CD14-positive monocyte (primary cell): ENCODE results near the gene MCFD2. TPM values are rescaled to one million over a fixed set of nuclear protein-coding genes. Genes with fewer than 3 reads are reported as not detected.
A peak's percentile ranks its signal among the peaks of the same experiment; 100 is the strongest.

Experiments
- DNase-seq, 3 donors: peaks; one replicate each; pipeline ENCODE4 v3.0.0-alpha.2; 2011 to 2022
- H2AFZ ChIP-seq: 2 replicates; pipeline ENCODE4 v1.6.0; 2012; ENCODE audit warnings: mild to moderate bottlenecking, low read depth, low read length, inconsistent platforms; ENCODE audit not compliant: insufficient read depth, poor library complexity, severe bottlenecking
- H3K27ac ChIP-seq, 2 donors: 1 replicate in 1 of 2; 2 replicates in 1 of 2; pipeline ENCODE4 v1.5.1; 2012 to 2013; ENCODE audit warnings: low read length in 2 of 2, control low read depth in 1 of 2, inconsistent platforms in 1 of 2, low read depth in 1 of 2, mild to moderate bottlenecking in 1 of 2
- H3K27me3 ChIP-seq, 2 donors: one replicate each; pipeline versions ENCODE4 v1.6.0 to v1.6.1; 2011 to 2013; ENCODE audit warnings: low read length in 2 of 2; ENCODE audit not compliant: control insufficient read depth in 2 of 2, insufficient read depth in 2 of 2
- H3K36me3 ChIP-seq, 2 donors: replicated peaks in 1 of 2; 1 replicate in 1 of 2; 2 replicates in 1 of 2; pipeline versions ENCODE4 v1.5.1 to v1.6.1; 2012 to 2013; ENCODE audit warnings: low read length in 2 of 2, control low read depth in 1 of 2, inconsistent platforms in 1 of 2, mild to moderate bottlenecking in 1 of 2; ENCODE audit not compliant: insufficient read depth in 2 of 2, control insufficient read depth in 1 of 2
- H3K4me1 ChIP-seq, 2 donors: 1 replicate in 1 of 2; 2 replicates in 1 of 2; pipeline versions ENCODE4 v1.5.1 to v1.6.1; 2012 to 2013; ENCODE audit warnings: low read length in 2 of 2, control low read depth in 1 of 2, inconsistent platforms in 1 of 2, mild to moderate bottlenecking in 1 of 2, moderate library complexity in 1 of 2; ENCODE audit not compliant: insufficient read depth in 2 of 2, control insufficient read depth in 1 of 2
- H3K4me2 ChIP-seq: replicated peaks from 2 replicates; pipeline ENCODE3; 2012; ENCODE audit warnings: low read length, moderate library complexity, mild to moderate bottlenecking; ENCODE audit not compliant: poor library complexity, severe bottlenecking; ENCODE audit errors: extremely low read depth
- H3K4me3 ChIP-seq, 3 experiments: fragments of 200-600 bp in 1 of 3; sonication (generic) in 1 of 3; replicated peaks in 1 of 3; 1 replicate in 2 of 3; 2 replicates in 1 of 3; pipeline ENCODE4 v1.5.1; 2011 to 2013; ENCODE audit warnings: low read length in 3 of 3, mild to moderate bottlenecking in 3 of 3, control low read depth in 2 of 3, low read depth in 2 of 3, inconsistent platforms in 1 of 3, moderate library complexity in 1 of 3
- H3K79me2 ChIP-seq: 2 replicates; pipeline ENCODE4 v1.6.0; 2012; ENCODE audit warnings: mild to moderate bottlenecking, control low read depth, inconsistent platforms, low read length, moderate library complexity; ENCODE audit not compliant: insufficient read depth
- H3K9ac ChIP-seq: 2 replicates; pipeline ENCODE4 v1.6.0; 2017; ENCODE audit warnings: low read length, mild to moderate bottlenecking; ENCODE audit not compliant: insufficient read depth, poor library complexity, severe bottlenecking
- H3K9me3 ChIP-seq, 2 donors: replicated peaks in 1 of 2; 1 replicate in 1 of 2; 2 replicates in 1 of 2; pipeline versions ENCODE4 v1.5.1 to v1.6.1; 2012 to 2013; ENCODE audit warnings: low read length in 2 of 2, control low read depth in 1 of 2; ENCODE audit not compliant: control insufficient read depth in 1 of 2, insufficient read depth in 1 of 2
- H4K20me1 ChIP-seq: 2 replicates; pipeline ENCODE4 v1.6.0; 2012; ENCODE audit warnings: mild to moderate bottlenecking, low read length, control low read depth, moderate library complexity; ENCODE audit not compliant: insufficient read depth
- H3K27ac Mint-ChIP-seq, 7 donors: one replicate each; pipeline ENCODE4 v1.8.0; 2020; ENCODE audit warnings: mild to moderate bottlenecking in 7 of 7, mixed read lengths in 7 of 7, moderate library complexity in 6 of 7, inconsistent platforms in 2 of 7
- H3K27me3 Mint-ChIP-seq, 3 donors: one replicate each; pipeline ENCODE4 v1.8.0; 2021 to 2022; ENCODE audit warnings: low read depth in 3 of 3, mild to moderate bottlenecking in 3 of 3, mixed read lengths in 3 of 3, moderate library complexity in 3 of 3, inconsistent platforms in 1 of 3
- H3K36me3 Mint-ChIP-seq, 2 donors: one replicate each; pipeline ENCODE4 v1.8.0; 2020; ENCODE audit warnings: mixed read lengths in 2 of 2, inconsistent platforms in 1 of 2, mild to moderate bottlenecking in 1 of 2
- H3K4me1 Mint-ChIP-seq: one replicate; pipeline ENCODE4 v1.8.0; 2020; ENCODE audit warnings: mild to moderate bottlenecking, mixed read lengths
- H3K4me3 Mint-ChIP-seq, 2 donors: one replicate each; pipeline ENCODE4 v1.8.0; 2020; ENCODE audit warnings: mild to moderate bottlenecking in 2 of 2, mixed read lengths in 2 of 2, moderate library complexity in 1 of 2
- H3K9me3 Mint-ChIP-seq, 7 donors: one replicate each; pipeline ENCODE4 v1.8.0; 2020 to 2022; ENCODE audit warnings: mixed read lengths in 7 of 7, mild to moderate bottlenecking in 6 of 7, moderate library complexity in 6 of 7, inconsistent platforms in 2 of 7
- CTCF ChIP-seq: fragments of 200-600 bp; IDR thresholded peaks from one replicate; pipeline ENCODE4 v1.8.0; 2022; ENCODE audit warnings: antibody characterized with exemption, mild to moderate bottlenecking
- WGBS: methylation state at CpG from one replicate; pipeline ENCODE4 v1.1.5; 2013; ENCODE audit warnings: missing lambda C conversion rate; ENCODE audit not compliant: insufficient coverage; 5-methylcytosine and 5-hydroxymethylcytosine counted together
- intact Hi-C, 2 donors: fragments of 100-400 bp; cut with micrococcal nuclease; formaldehyde crosslinking; loops; one replicate each; pipeline versions ENCODE4 v1.15.0 to v1.15.1; 2023
- polyA plus RNA-seq, 3 donors: library from polyadenylated mRNA; depleted of rRNA in 1 of 3; unstranded in 2 of 3; stranded (reverse) in 1 of 3; fragments of 300-500 nt in 2 of 3; fragments of >200 nt in 1 of 3; fragmentation: Illumina TruSeq in 2 of 3; gene quantifications; 1 replicate in 2 of 3; 2 replicates in 1 of 3; pipeline ENCODE4 v1.2.3, GENCODE V29; 2012 to 2021

The MCFD2 gene
- polyA plus RNA-seq, 3 donors, result 23.8 to 38.5 (median 33.6) TPM

DNA sequence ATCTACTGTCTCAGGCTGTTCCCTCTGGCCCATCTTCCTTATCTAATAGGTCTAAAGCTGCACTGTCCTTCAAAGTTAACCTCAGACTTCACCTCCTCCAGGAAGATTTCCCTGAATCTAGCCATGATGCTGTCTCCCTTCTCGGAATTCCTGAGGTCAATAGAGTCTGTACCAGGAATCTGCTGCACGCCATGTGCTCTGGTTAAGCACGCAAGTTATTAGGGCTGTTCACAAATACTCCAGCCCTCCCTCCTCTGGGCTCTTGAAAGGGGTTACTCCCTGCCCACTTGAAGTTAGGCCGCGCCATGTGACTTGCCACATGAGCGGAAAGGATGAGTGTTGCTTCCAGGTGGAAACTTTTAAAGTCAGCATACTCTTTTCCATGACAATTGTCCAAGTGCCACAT is 43.6 kb downstream of the MCFD2 start:
- Histone ChIP-seq H2AFZ (no peak overlapping the region), H4K20me1 (no peaks in the 10 kb centered on the region), H3K4me1 (peaks cover 2 to 3% of the 10 kb centered on the region in 2 donors), H3K4me2 (no peak overlapping the region), H3K9ac (no peak overlapping the region), H3K27ac (no peak overlapping the region), H3K4me3 (no peak overlapping the region), H3K9me3 (no peaks in the 10 kb centered on the region), H3K79me2 (no peaks in the 10 kb centered on the region), H3K36me3 (no peaks in the 10 kb centered on the region), H3K27me3 (no peaks in the 10 kb centered on the region)
- H3K36me3 Mint-ChIP-seq, result no peaks in the 10 kb centered on the region
- H3K9me3 Mint-ChIP-seq, result peaks cover 0 to 1% (median 0%) of the 10 kb centered on the region in 7 donors
- H3K4me3 Mint-ChIP-seq, result no peak overlapping the region
- no peak for TF ChIP-seq CTCF
- intact Hi-C loops, result no loop called here
- no peak for DNase-seq
- 96% methylated on average over 6 of the region's 6 CpGs for WGBS
- peak overlapping the region in 1 of 7 donors; percentile 26 for H3K27ac Mint-ChIP-seq
- peaks cover 0 to 7% (median 5%) of the 10 kb centered on the region in 3 donors for H3K27me3 Mint-ChIP-seq
- peaks cover 16% of the 10 kb centered on the region for H3K4me1 Mint-ChIP-seq

DNA sequence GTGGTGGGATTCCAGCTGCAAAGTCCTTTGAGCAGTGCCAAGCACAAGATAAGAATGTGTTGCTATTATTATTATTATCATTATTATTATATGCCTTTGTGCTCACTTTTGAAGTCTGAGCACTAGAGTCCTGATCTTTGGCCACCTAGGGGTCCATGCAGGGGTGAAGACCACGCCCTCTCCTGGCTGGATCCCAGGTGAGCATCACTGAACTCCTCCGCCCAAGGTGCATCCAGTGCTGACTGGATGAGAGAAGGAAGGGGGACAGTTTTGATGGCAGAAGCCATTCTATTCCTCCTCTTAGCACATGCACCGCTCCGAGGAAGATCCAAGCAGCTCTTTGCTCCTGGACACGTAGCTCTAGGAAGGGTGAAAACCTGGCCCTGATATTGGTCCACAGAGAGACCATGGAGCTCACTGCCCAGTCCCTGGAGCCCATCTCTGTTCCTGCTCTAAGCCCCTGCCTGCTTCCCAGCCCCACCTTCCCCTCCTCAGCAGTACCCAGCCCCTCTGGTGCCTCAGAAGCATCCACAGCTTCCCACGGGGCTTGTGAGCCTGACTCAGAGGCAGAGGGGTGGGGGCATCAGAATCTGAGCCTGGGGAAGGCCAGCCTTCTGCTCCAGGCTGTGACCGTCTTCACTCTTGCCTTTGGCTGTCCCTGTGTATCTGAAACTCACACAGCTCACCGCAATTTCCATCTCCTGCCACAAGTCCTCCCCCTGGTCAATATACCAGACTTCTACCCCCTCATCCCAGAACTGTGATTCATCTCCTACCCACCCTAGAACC is 45.4 kb downstream of the MCFD2 start:
- H4K20me1 ChIP-seq, result no peaks in the 10 kb centered on the region
- DNase-seq, result no peak
- H3K36me3 ChIP-seq, result no peaks in the 10 kb centered on the region
- H3K27me3 Mint-ChIP-seq, result peaks cover 0 to 13% (median 7%) of the 10 kb centered on the region in 3 donors
- no peak overlapping the region for H3K27ac Mint-ChIP-seq
- peaks cover 5 to 9% of the 10 kb centered on the region in 2 donors for H3K9me3 ChIP-seq
- 86% methylated on average over 6 of the region's 8 CpGs for WGBS
- no peak overlapping the region for H3K9ac ChIP-seq
- peaks cover 4 to 14% (median 7%) of the 10 kb centered on the region in 7 donors for H3K9me3 Mint-ChIP-seq
- H3K27me3 ChIP-seq, result no peaks in the 10 kb centered on the region
- H3K4me3 ChIP-seq, result no peak overlapping the region
- no peak overlapping the region for H3K4me3 Mint-ChIP-seq
- H2AFZ ChIP-seq, result no peak overlapping the region
- no peak overlapping the region for H3K27ac ChIP-seq
- no peaks in the 10 kb centered on the region for H3K79me2 ChIP-seq
- H3K4me1 Mint-ChIP-seq, result peaks cover 17% of the 10 kb centered on the region
- intact Hi-C loops, result no loop called here
- TF ChIP-seq CTCF, result no peak
- H3K4me2 ChIP-seq, result no peak overlapping the region
- peaks cover 3 to 6% of the 10 kb centered on the region in 2 donors for H3K4me1 ChIP-seq
- H3K36me3 Mint-ChIP-seq, result no peaks in the 10 kb centered on the region
